SH-SY5Y (cell line): Measurements from ENCODE around the gene COLEC12.

ENCODE experiments used
- GATA2 ChIP-seq: IDR thresholded peaks from 2 replicates; pipeline ENCODE4 v1.6.1; 2011; ENCODE audit warnings: mild to moderate bottlenecking, low read depth, low read length
- GATA3 ChIP-seq: IDR thresholded peaks from 2 replicates; pipeline ENCODE4 v1.6.1; 2011; ENCODE audit warnings: low read depth, mild to moderate bottlenecking, low read length, moderate library complexity

DNA sequence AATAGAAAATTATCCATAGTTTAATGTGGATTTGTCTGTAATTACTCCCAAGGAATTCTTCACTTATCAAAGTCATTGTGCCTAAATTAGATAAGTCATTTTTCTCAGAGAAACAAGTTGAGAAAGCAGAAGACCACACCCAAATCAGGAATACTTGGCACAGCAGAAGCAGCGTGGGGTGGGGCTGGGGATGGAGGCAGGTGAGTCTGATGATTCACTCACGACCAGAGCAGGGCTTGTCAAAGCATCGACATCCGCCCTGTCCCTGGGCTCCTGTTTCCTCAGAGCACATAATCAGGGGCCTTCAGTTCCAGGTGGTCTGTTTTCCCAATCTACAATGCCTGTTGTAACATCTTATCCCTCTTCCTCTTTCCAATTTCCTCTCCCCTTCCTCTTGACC lies 31.5 kb upstream of the COLEC12 start:
- no peak for TF ChIP-seq GATA2
- TF ChIP-seq GATA3: no peak
